Nephron progenitor cell (in vitro differentiated cells): ENCODE measurements around the gene FCER1A.

ENCODE experiments used
- DNase-seq: peaks from one replicate; pipeline ENCODE4 v3.0.0; 2021
- H3K27ac Mint-ChIP-seq: 2 replicates; pipeline ENCODE4 v1.8.0; 2021; ENCODE audit warnings: mild to moderate bottlenecking, moderate library complexity, mixed read lengths
- H3K27me3 Mint-ChIP-seq: 2 replicates; pipeline ENCODE4 v1.8.0; 2021; ENCODE audit warnings: mild to moderate bottlenecking, low read depth, mixed read lengths; ENCODE audit not compliant: poor library complexity
- H3K36me3 Mint-ChIP-seq: 2 replicates; pipeline ENCODE4 v1.8.0; 2021; ENCODE audit warnings: low read depth, mixed read lengths
- H3K4me1 Mint-ChIP-seq: 2 replicates; pipeline ENCODE4 v1.8.0; 2021; ENCODE audit warnings: mixed read lengths
- H3K4me3 Mint-ChIP-seq: 2 replicates; pipeline ENCODE4 v1.8.0; 2021; ENCODE audit warnings: mild to moderate bottlenecking, moderate library complexity, mixed read lengths
- H3K9me3 Mint-ChIP-seq: 2 replicates; pipeline ENCODE4 v1.8.0; 2021; ENCODE audit warnings: mild to moderate bottlenecking, moderate library complexity, mixed read lengths
- CTCF ChIP-seq: fragments of 200-600 bp; sonication (generic); IDR thresholded peaks from 2 replicates; pipeline ENCODE4 v1.5.0; 2021; ENCODE audit warnings: antibody characterized with exemption

Gene FCER1A

DNA sequence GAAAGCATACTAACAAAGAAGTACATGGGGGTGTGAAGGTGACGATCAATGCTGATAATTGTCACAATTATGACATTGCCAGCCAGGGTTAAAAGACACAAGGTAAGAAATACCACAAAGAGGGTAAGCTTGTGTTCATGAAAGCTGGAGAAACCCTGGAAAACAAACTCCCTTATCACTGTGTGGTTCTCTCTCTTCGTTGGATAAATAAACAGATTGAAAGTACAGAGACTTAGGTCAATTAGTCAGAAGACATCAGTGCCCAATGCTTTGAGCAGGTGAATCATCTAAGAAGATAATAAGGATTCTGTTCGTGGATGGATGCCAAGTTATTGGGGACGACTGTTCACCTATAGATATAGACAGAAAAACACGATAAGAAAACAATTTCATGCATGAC, 22.4 kb upstream of the FCER1A start:
- Mint-ChIP-seq H3K9me3 (no peaks in the 10 kb centered on the region), H3K27ac (no peak overlapping the region)

DNA sequence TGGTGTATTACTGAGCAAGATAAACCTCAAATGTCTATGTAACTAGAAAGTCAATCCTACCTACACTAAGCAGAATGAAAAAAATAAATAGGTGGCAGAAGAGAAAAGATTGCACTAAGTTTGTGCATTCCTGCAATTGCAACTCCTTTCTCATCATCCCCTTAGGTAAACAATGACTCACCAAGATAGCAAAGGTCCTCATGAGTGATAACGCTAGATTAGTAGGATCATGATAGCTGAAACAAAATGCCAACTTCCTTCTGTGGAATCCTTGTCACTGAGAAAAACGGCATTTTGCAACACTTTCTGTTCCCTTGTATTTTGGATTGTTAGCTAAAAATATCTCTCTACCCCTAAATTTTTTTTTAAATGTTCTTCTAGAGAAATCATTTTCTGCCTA, 20.0 kb upstream of the FCER1A start:
- H3K27ac Mint-ChIP-seq: no peak overlapping the region

More for the DNA sequence above, 22.4 kb upstream of the FCER1A start:
- Mint-ChIP-seq H3K4me3 (no peak overlapping the region), H3K27me3 (peaks cover 1% of the 10 kb centered on the region), H3K36me3 (no peaks in the 10 kb centered on the region), H3K4me1 (no peaks in the 10 kb centered on the region)
- no peak for DNase-seq
- TF ChIP-seq CTCF: no peak

GRCh38 chr1:159289060-159289459, 13.1 kb upstream of the FCER1A start:
- no peak overlapping the region for H3K4me3 Mint-ChIP-seq
- H3K27me3 Mint-ChIP-seq: peaks cover 18% of the 10 kb centered on the region

More for the DNA sequence above, 20.0 kb upstream of the FCER1A start:
- Mint-ChIP-seq H3K36me3 (no peaks in the 10 kb centered on the region), H3K9me3 (no peaks in the 10 kb centered on the region), H3K27me3 (peaks cover 3% of the 10 kb centered on the region), H3K4me3 (no peak overlapping the region), H3K4me1 (no peaks in the 10 kb centered on the region)
- no peak for TF ChIP-seq CTCF
- DNase-seq: no peak

GRCh38 chr1:159291424-159291823, 10.7 kb upstream of the FCER1A start:
- TF ChIP-seq CTCF: no peak
- Mint-ChIP-seq H3K4me1 (no peaks in the 10 kb centered on the region), H3K4me3 (no peak overlapping the region), H3K9me3 (peaks cover 4% of the 10 kb centered on the region), H3K27ac (no peak overlapping the region), H3K27me3 (peaks cover 15% of the 10 kb centered on the region), H3K36me3 (no peaks in the 10 kb centered on the region)
- DNase-seq: no peak

More at GRCh38 chr1:159289060-159289459, 13.1 kb upstream of the FCER1A start:
- Mint-ChIP-seq H3K27ac (no peak overlapping the region), H3K36me3 (no peaks in the 10 kb centered on the region), H3K4me1 (no peaks in the 10 kb centered on the region), H3K9me3 (no peaks in the 10 kb centered on the region)
- no peak for TF ChIP-seq CTCF
- DNase-seq: no peak

DNA sequence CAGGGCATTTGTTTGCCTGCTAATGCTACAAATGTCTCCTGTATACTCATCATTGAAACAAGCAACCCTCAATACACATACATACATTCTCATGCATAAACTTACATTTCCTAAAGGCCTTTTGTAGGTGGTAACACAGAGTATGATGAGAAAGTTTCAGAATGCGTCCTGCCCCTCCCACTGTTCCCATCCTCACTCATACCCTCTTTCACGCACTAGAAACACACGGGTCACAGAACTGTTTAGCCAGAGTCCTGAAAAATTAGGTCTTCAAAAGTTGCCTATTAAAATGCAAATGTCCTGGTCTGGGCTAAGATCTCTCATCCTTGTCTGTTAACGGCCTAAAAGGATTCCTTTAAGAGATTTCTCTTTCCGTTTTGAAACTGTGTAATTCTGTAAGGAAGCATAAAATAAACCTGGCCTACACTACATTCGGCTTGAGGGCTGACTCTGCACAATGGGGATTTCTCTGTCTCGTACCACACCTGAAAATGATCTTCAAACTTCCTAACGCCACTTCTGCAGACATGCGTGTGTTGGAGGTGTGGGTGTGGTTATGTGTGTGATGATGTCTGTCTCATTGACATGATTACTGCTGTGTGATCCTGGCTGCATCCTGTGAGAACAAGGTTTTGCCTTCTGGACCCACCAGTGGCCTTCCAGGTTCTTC, 5.3 kb upstream of the FCER1A start:
- H3K27ac Mint-ChIP-seq: no peak overlapping the region

More for the DNA sequence above, 5.3 kb upstream of the FCER1A start:
- no peaks in the 10 kb centered on the region for H3K4me1 Mint-ChIP-seq
- H3K36me3 Mint-ChIP-seq: no peaks in the 10 kb centered on the region
- H3K4me3 Mint-ChIP-seq: no peak overlapping the region
- H3K27me3 Mint-ChIP-seq: peaks cover 10% of the 10 kb centered on the region
- H3K9me3 Mint-ChIP-seq: peaks cover 4% of the 10 kb centered on the region
- DNase-seq: no peak
- no peak for TF ChIP-seq CTCF
